GM12878 (cell line): ENCODE measurements around the gene TXNL4A. TPM values are rescaled to one million over a fixed set of nuclear protein-coding genes. Genes with fewer than 3 reads are reported as not detected.

Experiments
- ATAC-seq: fragments of 200-7000 bp; cut with Tn5 transposase; 3 replicates; pipeline ENCODE4 v1.9.1; 2020; ENCODE audit warnings: mild to moderate bottlenecking, moderate library complexity
- BruUV-seq: library from RNA; stranded (reverse); fragments of 400-500 nt; replicated peaks from 2 replicates; lab custom pipeline; 2021; lab: Mats Ljungman, UMichigan
- CTCF ChIA-PET: fragments of 300-600 bp; sonication (Branson Sonifier 250); formaldehyde crosslinking; extraction: SDS; loops from one replicate; lab custom pipeline; 2021; ENCODE audit warnings: inconsistent platforms; lab: Yijun Ruan, JAX
- POLR2A ChIA-PET: fragments of 350-600 bp; formaldehyde crosslinking; extraction: SDS; loops from one replicate; lab custom pipeline; 2021; ENCODE audit warnings: inconsistent platforms; lab: Charles Lee
- RAD21 ChIA-PET: fragments of 300-600 bp; sonication (Branson Sonifier 250); formaldehyde crosslinking; loops from one replicate; lab custom pipeline; 2023; ENCODE audit warnings: antibody characterized with exemption; ENCODE audit not compliant: unreplicated experiment; lab: Charles Lee
- SMC1A ChIA-PET: fragments of 300-600 bp; sonication (Branson Sonifier 250); formaldehyde crosslinking; loops from one replicate; lab custom pipeline; 2023; ENCODE audit not compliant: unreplicated experiment, uncharacterized antibody; lab: Charles Lee
- DNase-seq: peaks from one replicate; pipeline ENCODE4 v3.0.0-alpha.2; 2011; ENCODE audit warnings: low read depth, low spot score
- FAIRE-seq: peaks from 3 replicates; lab custom pipeline; 2011; peaks lifted over from hg19 to GRCh38; lab: Jason Lieb, UNC
- H2AFZ ChIP-seq: 2 replicates; pipeline ENCODE4 v1.6.0; 2011; ENCODE audit warnings: low read depth, low read length, control low read depth; ENCODE audit not compliant: control insufficient read depth
- H3K27ac ChIP-seq: 2 replicates; pipeline ENCODE4 v1.5.1; 2011; ENCODE audit warnings: control low read depth; ENCODE audit not compliant: control insufficient read depth, insufficient read depth
- H3K27me3 ChIP-seq, 2 experiments: replicated peaks in 1 of 2; 2 replicates each; pipeline versions ENCODE4 v1.6.0 to v1.6.1; 2011; ENCODE audit warnings: low read length in 1 of 2; ENCODE audit not compliant: control insufficient read depth in 2 of 2, insufficient read depth in 2 of 2
- H3K36me3 ChIP-seq, 2 experiments: 2 replicates each; pipeline ENCODE4 v1.5.1; 2011; ENCODE audit warnings: low read length in 1 of 2; ENCODE audit not compliant: control insufficient read depth in 2 of 2, insufficient read depth in 2 of 2
- H3K4me1 ChIP-seq: 2 replicates; pipeline ENCODE4 v1.6.1; 2011; ENCODE audit warnings: mild to moderate bottlenecking, low read length, moderate library complexity, mixed read lengths; ENCODE audit not compliant: control insufficient read depth, insufficient read depth
- H3K4me2 ChIP-seq: 2 replicates; pipeline ENCODE4 v1.6.0; 2011; ENCODE audit warnings: control low read depth; ENCODE audit not compliant: control insufficient read depth, insufficient read depth
- H3K4me3 ChIP-seq: fragments of 200-600 bp; sonication (generic); 2 replicates; pipeline ENCODE4 v1.5.1; 2016
- H3K79me2 ChIP-seq: 2 replicates; pipeline ENCODE4 v1.6.0; 2011; ENCODE audit warnings: low read length; ENCODE audit not compliant: control insufficient read depth, insufficient read depth
- H3K9ac ChIP-seq: 2 replicates; pipeline ENCODE4 v1.8.0; 2011; ENCODE audit warnings: low read length, control low read depth, mixed read lengths; ENCODE audit not compliant: control insufficient read depth, insufficient read depth
- H3K9me3 ChIP-seq: replicated peaks from 3 replicates; pipeline ENCODE4 v1.5.1; 2011; ENCODE audit warnings: mild to moderate bottlenecking, low read length; ENCODE audit not compliant: control insufficient read depth, insufficient read depth
- H4K20me1 ChIP-seq: 2 replicates; pipeline ENCODE4 v1.6.0; 2011; ENCODE audit not compliant: control insufficient read depth, insufficient read depth
- BHLHE40 ChIP-seq, 2 experiments: fragments of 450-650 bp in 1 of 2; IDR thresholded peaks; 2 replicates each; pipeline ENCODE4 v1.6.1; 2011 to 2017; ENCODE audit warnings: low read depth in 2 of 2, borderline replicate concordance in 1 of 2, improper control_type of control experiment in 1 of 2, low read length in 1 of 2, mild to moderate bottlenecking in 1 of 2
- EED ChIP-seq: sonication (generic); IDR thresholded peaks from 2 replicates; pipeline ENCODE4 v1.6.1; 2016; ENCODE audit warnings: antibody characterized with exemption, low read depth
- POLR2A ChIP-seq: IDR thresholded peaks from 2 replicates; pipeline ENCODE4 v1.6.1; 2011; ENCODE audit warnings: low read depth, mild to moderate bottlenecking, low read length
- TBL1XR1 ChIP-seq: IDR thresholded peaks from 2 replicates; pipeline ENCODE4 v1.6.1; 2012; ENCODE audit warnings: low read depth, low read length, improper control_type of control experiment
- ZZZ3 ChIP-seq: IDR thresholded peaks from 2 replicates; pipeline ENCODE4 v1.6.1; 2011; ENCODE audit warnings: low read depth; ENCODE audit not compliant: control insufficient read depth, insufficient read length
- WGBS: methylation state at CpG from one replicate; pipeline ENCODE4 v1.1.6; 2016; ENCODE audit warnings: low lambda C conversion rate; ENCODE audit not compliant: insufficient replicate concordance, insufficient coverage; ENCODE audit errors: missing lambda C conversion rate; 5-methylcytosine and 5-hydroxymethylcytosine counted together
- in situ Hi-C: fragments of 300-500 bp; cut with MboI; formaldehyde crosslinking; loops from 9 replicates; pipeline ENCODE4 v1.14.3; 2018; ENCODE audit warnings: mixed read lengths
- intact Hi-C: fragments of 100-400 bp; cut with micrococcal nuclease; formaldehyde crosslinking; loops from one replicate; pipeline ENCODE4 v1.14.2; 2022; ENCODE audit not compliant: unreplicated experiment
- polyA plus RNA-seq, 11 experiments: library from polyadenylated mRNA; depleted of rRNA in 4 of 11; unstranded in 6 of 11; stranded (reverse) in 5 of 11; fragments of >200 nt; fragmentation: Nextera tagmentation in 4 of 11; fragmentation: Illumina TruSeq in 1 of 11; extraction: Ambion mirVana in 4 of 11; extraction: Trizol in 1 of 11; gene quantifications; 1 replicate in 1 of 11; 2 replicates in 10 of 11; pipeline versions ENCODE4 v1.2.1 to v1.2.3, GENCODE V29; 2011 to 2016; ENCODE audit warnings: inconsistent platforms in 2 of 11, missing spikeins in 2 of 11, low read depth in 1 of 11
- total RNA-seq, 4 experiments: library from RNA; depleted of rRNA in 3 of 4; stranded (reverse); fragments of >200 nt in 3 of 4; fragmentation: Illumina TruSeq in 1 of 4; extraction: Trizol in 1 of 4; gene quantifications; 2 replicates each; pipeline versions ENCODE4 v1.2.1 to v1.2.3, GENCODE V29; 2013 to 2021
- TF ChIP-seq, protein P1 (sequence below): IDR thresholded peaks from 2 replicates; pipeline ENCODE4 v1.6.1; 2012; ENCODE audit warnings: low read depth, low read length, improper control_type of control experiment
- TF ChIP-seq, protein P2 (sequence below): fragments of 450-650 bp; IDR thresholded peaks from 2 replicates; pipeline ENCODE4 v1.6.1; 2016; ENCODE audit warnings: mild to moderate bottlenecking, moderate library complexity, borderline replicate concordance
- TF ChIP-seq, protein P3 (sequence below): fragments of 450-650 bp; IDR thresholded peaks from 2 replicates; pipeline ENCODE4 v1.6.1; 2017; ENCODE audit warnings: mild to moderate bottlenecking, low read depth, inconsistent platforms; ENCODE audit not compliant: poor library complexity, severe bottlenecking

Gene TXNL4A
- total and polyA plus RNA-seq, 10 of the 15 experiments (the other 5 are each of a cell fraction or from before 2014, with no cell fraction given) = 38.4 to 329 (median 128) TPM

DNA sequence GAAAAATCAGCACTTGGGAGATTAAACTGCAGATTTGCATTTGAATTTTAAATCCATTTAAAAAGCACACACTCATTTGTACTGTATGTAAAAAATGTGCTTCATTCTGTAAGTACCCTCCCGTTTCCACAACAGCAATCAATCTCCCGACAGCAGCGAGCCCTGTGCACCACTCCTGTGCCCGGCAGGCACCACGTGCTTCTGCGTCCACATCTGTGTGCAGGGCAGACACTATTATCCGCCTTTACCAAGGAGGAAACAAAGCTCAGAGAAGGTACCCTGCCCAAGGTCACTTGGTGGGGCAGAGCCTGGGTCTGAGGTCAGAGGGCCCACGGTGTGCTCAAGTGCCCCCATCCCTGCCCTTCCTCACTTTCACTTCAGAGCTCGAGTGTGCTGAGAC, 16.4 kb downstream of the TXNL4A start:
- Histone ChIP-seq H3K4me2 (no peak overlapping the region), H2AFZ (no peak overlapping the region), H3K9ac (no peak overlapping the region), H3K4me3 (no peak overlapping the region), H4K20me1 (no peaks in the 10 kb centered on the region), H3K27me3 (no peaks in the 10 kb centered on the region), H3K36me3 (peaks cover 16 to 19% of the 10 kb centered on the region in 2 experiments; a peak in 3 of 4 replicates), H3K4me1 (no peaks in the 10 kb centered on the region), H3K9me3 (no peaks in the 10 kb centered on the region), H3K27ac (no peak overlapping the region), H3K79me2 (no peaks in the 10 kb centered on the region; the same call in none of the 2 replicates)
- ChIA-PET CTCF (no interaction called here), POLR2A (no interaction called here), RAD21 (no interaction called here), SMC1A (interaction anchor here (0.5 to 1.1 kb wide), 2 partner anchors 15 to 134 kb away, joined by 3 to 4 read pairs; no protein-coding TSS in a partner anchor)
- in situ Hi-C loops (no loop called here), intact Hi-C loops (no loop called here)
- no peak for ATAC-seq
- DNase-seq = no peak
- FAIRE-seq = no peak
- 91% methylated on average over 9 of the region's 9 CpGs for WGBS
- no TSS peak for BruUV-seq
- no peak for TF ChIP-seq TBL1XR1
- 0 out of 2 replicates have a peak, but pooled peaks have one; percentile 42 for TF ChIP-seq POLR2A

- H2AFZ ChIP-seq = no peak overlapping the region
- ATAC-seq (no peak), FAIRE-seq (no peak), DNase-seq (no peak)
- no peaks in the 10 kb centered on the region for H3K9me3 ChIP-seq
- in situ Hi-C loops = no loop called here
- H3K4me2 ChIP-seq = no peak overlapping the region
- H3K4me1 ChIP-seq = no peaks in the 10 kb centered on the region
- 98% methylated on average over 17 of the region's 17 CpGs for WGBS
- no peak overlapping the region for H3K9ac ChIP-seq
- no peak overlapping the region for H3K27ac ChIP-seq
- RAD21 ChIA-PET = no interaction called here
- no peaks in the 10 kb centered on the region for H4K20me1 ChIP-seq
- SMC1A ChIA-PET = no interaction called here
- intact Hi-C loops = no loop called here
- H3K27me3 ChIP-seq = no peaks in the 10 kb centered on the region
- H3K36me3 ChIP-seq = peaks cover 16 to 19% of the 10 kb centered on the region in 2 experiments; a peak in 3 of 4 replicates
- BruUV-seq = no TSS peak
- H3K79me2 ChIP-seq = no peaks in the 10 kb centered on the region; the same call in none of the 2 replicates
- CTCF ChIA-PET = no interaction called here
- H3K4me3 ChIP-seq = no peak overlapping the region
- POLR2A ChIA-PET = no interaction called here
- no peak for TF ChIP-seq BHLHE40 (IDR thresholded peaks at IDR 0.05; ENCODE audit: borderline replicate concordance in 1 of 2, low read depth in 2 of 2, low read length in 1 of 2)
- TF ChIP-seq, protein P1, sequence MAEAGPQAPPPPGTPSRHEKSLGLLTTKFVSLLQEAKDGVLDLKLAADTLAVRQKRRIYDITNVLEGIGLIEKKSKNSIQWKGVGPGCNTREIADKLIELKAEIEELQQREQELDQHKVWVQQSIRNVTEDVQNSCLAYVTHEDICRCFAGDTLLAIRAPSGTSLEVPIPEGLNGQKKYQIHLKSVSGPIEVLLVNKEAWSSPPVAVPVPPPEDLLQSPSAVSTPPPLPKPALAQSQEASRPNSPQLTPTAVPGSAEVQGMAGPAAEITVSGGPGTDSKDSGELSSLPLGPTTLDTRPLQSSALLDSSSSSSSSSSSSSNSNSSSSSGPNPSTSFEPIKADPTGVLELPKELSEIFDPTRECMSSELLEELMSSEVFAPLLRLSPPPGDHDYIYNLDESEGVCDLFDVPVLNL = no peak
- TF ChIP-seq, protein P2, sequence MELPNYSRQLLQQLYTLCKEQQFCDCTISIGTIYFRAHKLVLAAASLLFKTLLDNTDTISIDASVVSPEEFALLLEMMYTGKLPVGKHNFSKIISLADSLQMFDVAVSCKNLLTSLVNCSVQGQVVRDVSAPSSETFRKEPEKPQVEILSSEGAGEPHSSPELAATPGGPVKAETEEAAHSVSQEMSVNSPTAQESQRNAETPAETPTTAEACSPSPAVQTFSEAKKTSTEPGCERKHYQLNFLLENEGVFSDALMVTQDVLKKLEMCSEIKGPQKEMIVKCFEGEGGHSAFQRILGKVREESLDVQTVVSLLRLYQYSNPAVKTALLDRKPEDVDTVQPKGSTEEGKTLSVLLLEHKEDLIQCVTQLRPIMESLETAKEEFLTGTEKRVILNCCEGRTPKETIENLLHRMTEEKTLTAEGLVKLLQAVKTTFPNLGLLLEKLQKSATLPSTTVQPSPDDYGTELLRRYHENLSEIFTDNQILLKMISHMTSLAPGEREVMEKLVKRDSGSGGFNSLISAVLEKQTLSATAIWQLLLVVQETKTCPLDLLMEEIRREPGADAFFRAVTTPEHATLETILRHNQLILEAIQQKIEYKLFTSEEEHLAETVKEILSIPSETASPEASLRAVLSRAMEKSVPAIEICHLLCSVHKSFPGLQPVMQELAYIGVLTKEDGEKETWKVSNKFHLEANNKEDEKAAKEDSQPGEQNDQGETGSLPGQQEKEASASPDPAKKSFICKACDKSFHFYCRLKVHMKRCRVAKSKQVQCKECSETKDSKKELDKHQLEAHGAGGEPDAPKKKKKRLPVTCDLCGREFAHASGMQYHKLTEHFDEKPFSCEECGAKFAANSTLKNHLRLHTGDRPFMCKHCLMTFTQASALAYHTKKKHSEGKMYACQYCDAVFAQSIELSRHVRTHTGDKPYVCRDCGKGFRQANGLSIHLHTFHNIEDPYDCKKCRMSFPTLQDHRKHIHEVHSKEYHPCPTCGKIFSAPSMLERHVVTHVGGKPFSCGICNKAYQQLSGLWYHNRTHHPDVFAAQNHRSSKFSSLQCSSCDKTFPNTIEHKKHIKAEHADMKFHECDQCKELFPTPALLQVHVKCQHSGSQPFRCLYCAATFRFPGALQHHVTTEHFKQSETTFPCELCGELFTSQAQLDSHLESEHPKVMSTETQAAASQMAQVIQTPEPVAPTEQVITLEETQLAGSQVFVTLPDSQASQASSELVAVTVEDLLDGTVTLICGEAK = no peak
- TF ChIP-seq, protein P3, sequence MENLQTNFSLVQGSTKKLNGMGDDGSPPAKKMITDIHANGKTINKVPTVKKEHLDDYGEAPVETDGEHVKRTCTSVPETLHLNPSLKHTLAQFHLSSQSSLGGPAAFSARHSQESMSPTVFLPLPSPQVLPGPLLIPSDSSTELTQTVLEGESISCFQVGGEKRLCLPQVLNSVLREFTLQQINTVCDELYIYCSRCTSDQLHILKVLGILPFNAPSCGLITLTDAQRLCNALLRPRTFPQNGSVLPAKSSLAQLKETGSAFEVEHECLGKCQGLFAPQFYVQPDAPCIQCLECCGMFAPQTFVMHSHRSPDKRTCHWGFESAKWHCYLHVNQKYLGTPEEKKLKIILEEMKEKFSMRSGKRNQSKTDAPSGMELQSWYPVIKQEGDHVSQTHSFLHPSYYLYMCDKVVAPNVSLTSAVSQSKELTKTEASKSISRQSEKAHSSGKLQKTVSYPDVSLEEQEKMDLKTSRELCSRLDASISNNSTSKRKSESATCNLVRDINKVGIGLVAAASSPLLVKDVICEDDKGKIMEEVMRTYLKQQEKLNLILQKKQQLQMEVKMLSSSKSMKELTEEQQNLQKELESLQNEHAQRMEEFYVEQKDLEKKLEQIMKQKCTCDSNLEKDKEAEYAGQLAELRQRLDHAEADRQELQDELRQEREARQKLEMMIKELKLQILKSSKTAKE = no peak
- TF ChIP-seq EED = no peak
- no peak for TF ChIP-seq ZZZ3
These were observed 17.0 kb downstream of the TXNL4A start for GRCh38 chr18:79971211-79971952.
